Measurements from ENCODE around the gene LHX3. TPM values are rescaled to one million over a fixed set of nuclear protein-coding genes. Genes with fewer than 3 reads are reported as not detected.

Gene LHX3
- polyA plus RNA-seq, 1 donor from 2014 or later, result not detected

GRCh38 chr9:136200424-136200823 lies 4.5 kb downstream of the LHX3 start:
- no peaks in the 10 kb centered on the region for H3K36me3 ChIP-seq (ENCODE audit: insufficient read depth, low read length)
- no peaks in the 10 kb centered on the region for H3F3A ChIP-seq (ENCODE audit: insufficient read depth, low read length, poor library complexity, severe bottlenecking)
- H3K9ac ChIP-seq (ENCODE audit: low read length), result no peak overlapping the region
- H3K4me2 ChIP-seq (ENCODE audit: low read length), result no peak overlapping the region
- TF ChIP-seq REST (IDR thresholded peaks at IDR 0.05; ENCODE audit: borderline replicate concordance) (no peak), TAF1 (IDR thresholded peaks at IDR 0.05; ENCODE audit: low read depth) (no peak), POLR2AphosphoS5 (IDR thresholded peaks at IDR 0.05) (no peak), CTCF (IDR thresholded peaks at IDR 0.05; ENCODE audit: poor library complexity, severe bottlenecking) (no peak), EP300 (conservative IDR thresholded peaks at IDR 0.05; ENCODE audit: poor library complexity, severe bottlenecking) (no peak), EZH2 (IDR thresholded peaks at IDR 0.05; ENCODE audit: borderline replicate concordance, insufficient read depth, low read length, poor library complexity, severe bottlenecking) (no peak), RAD21 (conservative IDR thresholded peaks at IDR 0.05) (no peak), SMC3 (conservative IDR thresholded peaks at IDR 0.05; ENCODE audit: poor library complexity) (no peak), MXI1 (conservative IDR thresholded peaks at IDR 0.05; ENCODE audit: poor library complexity, severe bottlenecking) (no peak)
- H3K79me2 ChIP-seq (replicated peaks; ENCODE audit: insufficient read depth, low read length), result no peaks in the 10 kb centered on the region
- no peaks in the 10 kb centered on the region for H4K20me1 ChIP-seq (ENCODE audit: insufficient read depth)
- H2AFZ ChIP-seq (ENCODE audit: low read depth, low read length), result no peak overlapping the region
- no peaks in the 10 kb centered on the region for H3K9me2 ChIP-seq (ENCODE audit: insufficient read depth, low read length)
- no peak overlapping the region for H3K27ac ChIP-seq (ENCODE audit: low read length)
- H3K9me3 ChIP-seq (ENCODE audit: low read length), result no peaks in the 10 kb centered on the region
- peaks cover 96% of the 10 kb centered on the region for H3K27me3 ChIP-seq (ENCODE audit: insufficient read depth, low read depth, low read length)
- no peak overlapping the region for H3K4me3 ChIP-seq (ENCODE audit: low read length)

GRCh38 chr9:136199391-136200288 lies 5.3 kb downstream of the LHX3 start:
- H3F3A ChIP-seq (ENCODE audit: insufficient read depth, low read length, poor library complexity, severe bottlenecking), result no peaks in the 10 kb centered on the region
- H3K4me3 ChIP-seq (ENCODE audit: low read length), result peak overlapping the region; percentile 33
- no peaks in the 10 kb centered on the region for H4K20me1 ChIP-seq (ENCODE audit: insufficient read depth)
- H3K27ac ChIP-seq (ENCODE audit: low read length), result no peak overlapping the region
- H3K79me2 ChIP-seq (replicated peaks; ENCODE audit: insufficient read depth, low read length), result no peaks in the 10 kb centered on the region
- no peaks in the 10 kb centered on the region for H3K9me2 ChIP-seq (ENCODE audit: insufficient read depth, low read length)
- H3K36me3 ChIP-seq (ENCODE audit: insufficient read depth, low read length), result no peaks in the 10 kb centered on the region
- TF ChIP-seq RAD21 (conservative IDR thresholded peaks at IDR 0.05) (no peak), POLR2AphosphoS5 (IDR thresholded peaks at IDR 0.05) (peak; percentile 8), REST (IDR thresholded peaks at IDR 0.05; ENCODE audit: borderline replicate concordance) (no peak), SMC3 (conservative IDR thresholded peaks at IDR 0.05; ENCODE audit: poor library complexity) (no peak), EP300 (conservative IDR thresholded peaks at IDR 0.05; ENCODE audit: poor library complexity, severe bottlenecking) (no peak), EZH2 (IDR thresholded peaks at IDR 0.05; ENCODE audit: borderline replicate concordance, insufficient read depth, low read length, poor library complexity, severe bottlenecking) (peak; percentile 96)
- no peak overlapping the region for H3K4me2 ChIP-seq (ENCODE audit: low read length)
- H3K9me3 ChIP-seq (ENCODE audit: low read length), result no peaks in the 10 kb centered on the region
- H3K27me3 ChIP-seq (ENCODE audit: insufficient read depth, low read depth, low read length), result peaks cover 96% of the 10 kb centered on the region
- H2AFZ ChIP-seq (ENCODE audit: low read depth, low read length), result no peak overlapping the region
- H3K9ac ChIP-seq (ENCODE audit: low read length), result no peak overlapping the region
